HCT116 (cell line): ENCODE data around the gene TREML1. TPM values are rescaled to one million over a fixed set of nuclear protein-coding genes. Genes with fewer than 3 reads are reported as not detected.

Source experiments
- ATAC-seq: fragments of 200-7000 bp; cut with Tn5 transposase; 2 replicates; pipeline ENCODE4 v1.9.1; 2020; ENCODE audit warnings: mild to moderate bottlenecking, moderate library complexity
- BruUV-seq: library from RNA; stranded (reverse); fragments of 400-500 nt; replicated peaks from 2 replicates; lab custom pipeline; 2021; lab: Mats Ljungman, UMichigan
- CTCF ChIA-PET: fragments of 300-600 bp; sonication (Branson Sonifier 250); formaldehyde crosslinking; loops from one replicate; lab custom pipeline; 2021; ENCODE audit warnings: antibody characterized with exemption; lab: Charles Lee
- POLR2A ChIA-PET: fragments of 300-600, 350-600 bp; sonication (Branson Sonifier 250); formaldehyde crosslinking; loops from one replicate; lab custom pipeline; 2021; ENCODE audit warnings: antibody characterized with exemption; lab: Charles Lee
- RAD21 ChIA-PET, 2 experiments: fragments of 300-600 bp; sonication (Branson Sonifier 250); formaldehyde crosslinking; loops; one replicate each; lab custom pipeline; 2023; ENCODE audit warnings: low total read pairs in 2 of 2; ENCODE audit not compliant: uncharacterized antibody in 2 of 2, unreplicated experiment in 2 of 2, low non-redundant PET in 1 of 2; lab: Charles Lee
- DNase-seq: peaks from one replicate; pipeline ENCODE4 v3.0.0-alpha.2; 2010; ENCODE audit warnings: low read depth, low spot score
- H2AFZ ChIP-seq: fragments of 200-600 bp; shearing (Covaris generic), sonication (generic); 2 replicates; pipeline ENCODE4 v1.6.1; 2017; ENCODE audit warnings: low read depth, mixed run types, mixed read lengths, antibody characterized with exemption, low read length; ENCODE audit not compliant: poor library complexity, severe bottlenecking
- H3K27ac ChIP-seq: 2 replicates; pipeline ENCODE4 v1.5.1; 2012; ENCODE audit warnings: low read depth, low read length
- H3K27me3 ChIP-seq: fragments of 200-600 bp; sonication (generic); 2 replicates; pipeline ENCODE4 v1.6.1; 2016; ENCODE audit warnings: mixed run types, low read length, mixed read lengths; ENCODE audit not compliant: insufficient read depth
- H3K36me3 ChIP-seq, 2 experiments: fragments of 200-500 bp in 1 of 2; fragments of 200-600 bp in 1 of 2; sonication (Bioruptor generic) in 1 of 2; sonication (generic) in 1 of 2; 2 replicates each; pipeline versions ENCODE4 v1.5.1 to v1.6.1; 2014 to 2016; ENCODE audit warnings: low read length in 2 of 2, inconsistent platforms in 1 of 2, mixed read lengths in 1 of 2, mixed run types in 1 of 2; ENCODE audit not compliant: insufficient read depth in 2 of 2, control insufficient read depth in 1 of 2
- H3K4me1 ChIP-seq, 2 experiments: fragments of 200-600 bp in 1 of 2; sonication (generic) in 1 of 2; 2 replicates each; pipeline versions ENCODE4 v1.5.1 to v1.6.1; 2012 to 2017; ENCODE audit warnings: low read length in 2 of 2, inconsistent platforms in 1 of 2, mild to moderate bottlenecking in 1 of 2, mixed read lengths in 1 of 2, mixed run types in 1 of 2, moderate library complexity in 1 of 2; ENCODE audit not compliant: insufficient read depth in 2 of 2, control insufficient read depth in 1 of 2
- H3K4me2 ChIP-seq: fragments of 200-600 bp; sonication (generic); 2 replicates; pipeline ENCODE4 v1.6.1; 2017; ENCODE audit warnings: mixed run types, low read length, mixed read lengths
- H3K4me3 ChIP-seq, 2 experiments: fragments of 200-600 bp in 1 of 2; sonication (generic) in 1 of 2; replicated peaks in 1 of 2; 2 replicates each; pipeline ENCODE4 v1.5.1; 2011 to 2016; ENCODE audit warnings: low read length in 2 of 2, control low read depth in 1 of 2, low read depth in 1 of 2, mild to moderate bottlenecking in 1 of 2, mixed read lengths in 1 of 2, mixed run types in 1 of 2
- H3K79me2 ChIP-seq: fragments of 200-600 bp; sonication (generic); 2 replicates; pipeline ENCODE4 v1.6.1; 2017; ENCODE audit warnings: mild to moderate bottlenecking, mixed run types, low read length, moderate library complexity, mixed read lengths; ENCODE audit not compliant: insufficient read depth
- H3K9ac ChIP-seq: fragments of 200-600 bp; sonication (generic); 2 replicates; pipeline ENCODE4 v1.6.1; 2016; ENCODE audit warnings: low read length, mixed read lengths
- H3K9me2 ChIP-seq: fragments of 200-600 bp; sonication (generic), shearing (Covaris generic); 2 replicates; pipeline ENCODE4 v1.6.1; 2017; ENCODE audit warnings: mixed run types, mild to moderate bottlenecking, moderate library complexity; ENCODE audit not compliant: insufficient read depth
- H3K9me3 ChIP-seq, 2 experiments: fragments of 200-500 bp in 1 of 2; fragments of 200-600 bp in 1 of 2; sonication (Bioruptor generic) in 1 of 2; sonication (generic) in 1 of 2; 2 replicates each; pipeline ENCODE4 v1.6.1; 2014 to 2017; ENCODE audit warnings: low read length in 2 of 2, mixed read lengths in 2 of 2, inconsistent platforms in 1 of 2, low read depth in 1 of 2, mild to moderate bottlenecking in 1 of 2, mixed run types in 1 of 2, moderate library complexity in 1 of 2; ENCODE audit not compliant: control insufficient read depth in 1 of 2, insufficient read depth in 1 of 2
- H4K20me1 ChIP-seq: fragments of 200-600 bp; sonication (generic), shearing (Covaris generic); 2 replicates; pipeline ENCODE4 v1.6.1; 2017; ENCODE audit warnings: mixed run types, mild to moderate bottlenecking, moderate library complexity; ENCODE audit not compliant: insufficient read depth
- CTCF ChIP-seq, 3 experiments: fragments of 200-600 bp in 1 of 3; sonication (generic) in 1 of 3; IDR thresholded peaks in 2 of 3; conservative IDR thresholded peaks in 1 of 3; 2 replicates each; pipeline ENCODE4 v1.5.1; 2012 to 2017; ENCODE audit warnings: low read depth in 2 of 3, low read length in 2 of 3, antibody characterized with exemption in 1 of 3, borderline replicate concordance in 1 of 3, control low read depth in 1 of 3, mild to moderate bottlenecking in 1 of 3, mixed read lengths in 1 of 3, mixed run types in 1 of 3, moderate library complexity in 1 of 3; ENCODE audit not compliant: insufficient read depth in 1 of 3
- POLR2A ChIP-seq: IDR thresholded peaks from 2 replicates; pipeline ENCODE4 v1.7.0; 2011; ENCODE audit warnings: borderline replicate concordance; ENCODE audit not compliant: insufficient read depth, insufficient read length; ENCODE audit errors: extremely low read depth
- RAD21 ChIP-seq: IDR thresholded peaks from 2 replicates; pipeline ENCODE4 v1.6.1; 2012; ENCODE audit warnings: low read depth, mild to moderate bottlenecking
- SP1 ChIP-seq: IDR thresholded peaks from 2 replicates; pipeline ENCODE4 v1.6.1; 2012; ENCODE audit warnings: low read depth
- SRF ChIP-seq: IDR thresholded peaks from 2 replicates; pipeline ENCODE4 v1.6.1; 2012; ENCODE audit warnings: low read depth
- TCF7L2 ChIP-seq: IDR thresholded peaks from 2 replicates; pipeline ENCODE4 v1.7.0; 2011; ENCODE audit warnings: borderline replicate concordance, inconsistent platforms; ENCODE audit not compliant: insufficient read depth, insufficient read length; ENCODE audit errors: extremely low read depth
- intact Hi-C: fragments of 100-400 bp; cut with micrococcal nuclease; formaldehyde crosslinking; loops from 2 replicates; pipeline ENCODE4 v1.10.0; 2022
- total RNA-seq: library from RNA; stranded (reverse); gene quantifications from one replicate; pipeline ENCODE4 v1.2.1, GENCODE V29; 2021; ENCODE audit not compliant: unreplicated experiment
- TF ChIP-seq, protein P1 (sequence below): IDR thresholded peaks from 2 replicates; pipeline ENCODE4 v1.6.1; 2012

TREML1 gene
- total RNA-seq, 1 experiment from 2014 or later: not detected

- no peak overlapping the region for H3K27ac ChIP-seq
- peaks cover 0 to 4% of the 10 kb centered on the region in 2 experiments; a peak in 1 of 4 replicates for H3K4me1 ChIP-seq
- ChIA-PET POLR2A (no interaction called here), RAD21 (interaction anchor here in 1 of 2 experiments (0.8 kb wide), 1 partner anchor 90 kb away, joined by 4 read pairs; no protein-coding TSS in a partner anchor), CTCF (interaction anchor here (0.8 to 2.4 kb wide), 12 partner anchors 9 to 153 kb away, joined by 3 to 18 read pairs (median 6); partner anchors contain the start of genes NCR2, NFYA, OARD1 and TREML2)
- BruUV-seq: no TSS peak
- intact Hi-C loops: loop anchor here (1.0 kb wide), 1 partner anchor 90 kb away; no protein-coding TSS in a partner anchor
- no peak overlapping the region for H3K4me3 ChIP-seq
- no peaks in the 10 kb centered on the region for H3K9me2 ChIP-seq
- ATAC-seq (peak; percentile 99), DNase-seq (peak; percentile 59)
- no peaks in the 10 kb centered on the region for H3K9me3 ChIP-seq
- no peaks in the 10 kb centered on the region for H3K79me2 ChIP-seq
- 0 out of 2 replicates have a peak, but pooled peaks cover under 1% of the 10 kb centered on the region for H3K27me3 ChIP-seq
- no peaks in the 10 kb centered on the region for H4K20me1 ChIP-seq
- peak; percentile 67 for TF ChIP-seq RAD21
- no peak for TF ChIP-seq SP1
- TF ChIP-seq TCF7L2: peak; percentile 29
- TF ChIP-seq POLR2A: no peak
- TF ChIP-seq, protein P1, sequence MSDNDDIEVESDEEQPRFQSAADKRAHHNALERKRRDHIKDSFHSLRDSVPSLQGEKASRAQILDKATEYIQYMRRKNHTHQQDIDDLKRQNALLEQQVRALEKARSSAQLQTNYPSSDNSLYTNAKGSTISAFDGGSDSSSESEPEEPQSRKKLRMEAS: no peak
- TF ChIP-seq SRF: no peak
- peak; percentile 70 to 82 (median 77) for TF ChIP-seq CTCF (IDR thresholded peaks at IDR 0.05 in 2 of 3, conservative IDR thresholded peaks at IDR 0.05 in 1 of 3; ENCODE audit: borderline replicate concordance in 1 of 3, insufficient read depth in 1 of 3, low read depth in 2 of 3, low read length in 2 of 3)
- no peak overlapping the region for H3K9ac ChIP-seq
- no peaks in the 10 kb centered on the region for H3K36me3 ChIP-seq
- no peak overlapping the region for H3K4me2 ChIP-seq
- peak overlapping the region; percentile 10 for H2AFZ ChIP-seq
Observed at GRCh38 chr6:41182069-41183034, 28.2 kb upstream of the TREML1 start.
